Tracheal epithelial cell (primary cell): Measurements from ENCODE around the gene PCDH18. TPM values are rescaled to one million over a fixed set of nuclear protein-coding genes. Genes with fewer than 3 reads are reported as not detected.

Experiments
- total RNA-seq: library from RNA; depleted of rRNA; stranded (reverse); fragments of >200 nt; gene quantifications from 2 replicates; pipeline ENCODE4 v1.2.1, GENCODE V29; 2014

PCDH18 gene, protein sequence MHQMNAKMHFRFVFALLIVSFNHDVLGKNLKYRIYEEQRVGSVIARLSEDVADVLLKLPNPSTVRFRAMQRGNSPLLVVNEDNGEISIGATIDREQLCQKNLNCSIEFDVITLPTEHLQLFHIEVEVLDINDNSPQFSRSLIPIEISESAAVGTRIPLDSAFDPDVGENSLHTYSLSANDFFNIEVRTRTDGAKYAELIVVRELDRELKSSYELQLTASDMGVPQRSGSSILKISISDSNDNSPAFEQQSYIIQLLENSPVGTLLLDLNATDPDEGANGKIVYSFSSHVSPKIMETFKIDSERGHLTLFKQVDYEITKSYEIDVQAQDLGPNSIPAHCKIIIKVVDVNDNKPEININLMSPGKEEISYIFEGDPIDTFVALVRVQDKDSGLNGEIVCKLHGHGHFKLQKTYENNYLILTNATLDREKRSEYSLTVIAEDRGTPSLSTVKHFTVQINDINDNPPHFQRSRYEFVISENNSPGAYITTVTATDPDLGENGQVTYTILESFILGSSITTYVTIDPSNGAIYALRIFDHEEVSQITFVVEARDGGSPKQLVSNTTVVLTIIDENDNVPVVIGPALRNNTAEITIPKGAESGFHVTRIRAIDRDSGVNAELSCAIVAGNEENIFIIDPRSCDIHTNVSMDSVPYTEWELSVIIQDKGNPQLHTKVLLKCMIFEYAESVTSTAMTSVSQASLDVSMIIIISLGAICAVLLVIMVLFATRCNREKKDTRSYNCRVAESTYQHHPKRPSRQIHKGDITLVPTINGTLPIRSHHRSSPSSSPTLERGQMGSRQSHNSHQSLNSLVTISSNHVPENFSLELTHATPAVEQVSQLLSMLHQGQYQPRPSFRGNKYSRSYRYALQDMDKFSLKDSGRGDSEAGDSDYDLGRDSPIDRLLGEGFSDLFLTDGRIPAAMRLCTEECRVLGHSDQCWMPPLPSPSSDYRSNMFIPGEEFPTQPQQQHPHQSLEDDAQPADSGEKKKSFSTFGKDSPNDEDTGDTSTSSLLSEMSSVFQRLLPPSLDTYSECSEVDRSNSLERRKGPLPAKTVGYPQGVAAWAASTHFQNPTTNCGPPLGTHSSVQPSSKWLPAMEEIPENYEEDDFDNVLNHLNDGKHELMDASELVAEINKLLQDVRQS
- total RNA-seq, result under 0.01 TPM in 1 of 2 replicates, not detected in the other

DNA sequence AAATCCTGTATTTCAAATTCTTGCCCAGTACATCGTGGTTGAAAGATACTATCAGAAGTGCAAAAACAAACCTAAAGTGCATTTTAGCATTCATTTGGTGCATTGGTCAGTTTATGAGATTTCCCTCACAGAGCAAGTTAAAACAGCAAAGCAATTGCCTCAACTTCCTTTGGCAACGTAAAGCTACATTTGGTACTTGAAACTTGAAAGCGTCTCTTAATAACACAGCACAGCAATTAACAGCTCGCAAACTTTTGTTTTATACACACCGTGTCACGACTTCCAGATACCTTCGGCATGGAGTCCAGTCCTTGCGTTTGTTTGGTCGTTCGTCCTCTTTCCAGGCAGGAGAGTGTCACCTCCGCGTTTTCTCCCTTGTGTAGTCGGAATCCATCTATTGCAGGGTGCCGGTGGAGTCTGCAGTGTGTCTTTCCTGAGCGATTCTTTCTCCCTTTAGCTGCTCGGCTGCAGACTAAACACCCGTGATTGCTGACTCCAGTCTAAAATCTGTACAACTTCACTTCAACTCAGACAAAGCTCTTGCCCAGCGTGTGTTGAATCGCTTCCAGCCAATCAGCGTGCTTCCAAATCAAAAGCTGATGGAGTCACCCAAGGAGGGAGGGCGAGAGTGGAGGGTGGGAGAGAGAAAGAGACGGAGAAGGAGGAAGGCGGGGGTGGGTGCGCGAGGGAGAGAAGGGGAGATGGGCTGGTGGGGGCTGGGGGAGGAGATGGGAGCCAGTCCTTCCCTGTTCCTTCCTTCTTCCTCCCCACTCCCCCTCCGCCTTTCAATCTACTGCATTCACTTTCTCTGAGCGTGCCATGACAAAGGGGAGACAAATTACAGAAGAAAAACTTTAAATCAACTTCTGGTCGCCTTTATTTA, at the start of gene PCDH18:
Gene PCDH18 (minus strand): TSS at position 509 of the 883 bp plus-strand sequence. CDS start 406 bp downstream, at position 103.

